Tibial artery (tissue), 4 donors: ENCODE data around the gene SHOX.

ENCODE experiments used
- DNase-seq, 2 donors: peaks; one replicate each; pipeline ENCODE4 v3.0.0-alpha.2; 2019
- H3K27ac ChIP-seq, 2 donors: fragments of 200-600 bp; sonication (generic) in 1 of 2; 1 replicate in 1 of 2; 2 replicates in 1 of 2; pipeline ENCODE4 v1.5.1; 2018 to 2019; ENCODE audit warnings: mild to moderate bottlenecking in 1 of 2
- H3K27me3 ChIP-seq, 2 donors: fragments of 200-600 bp; sonication (generic) in 1 of 2; one replicate each; pipeline versions ENCODE4 v1.5.1 to v1.6.0; 2016 to 2019
- H3K36me3 ChIP-seq, 3 donors: fragments of 200-600 bp; sonication (generic) in 2 of 3; one replicate each; pipeline ENCODE4 v1.5.1; 2016 to 2019; ENCODE audit warnings: mild to moderate bottlenecking in 2 of 3
- H3K4me1 ChIP-seq, 4 donors: fragments of 200-600 bp; sonication (generic) in 2 of 4; 1 replicate in 3 of 4; 2 replicates in 1 of 4; pipeline ENCODE4 v1.5.1; 2016 to 2019
- H3K4me3 ChIP-seq, 2 donors: fragments of 200-600 bp; sonication (generic) in 1 of 2; 1 replicate in 1 of 2; 2 replicates in 1 of 2; pipeline ENCODE4 v1.5.1; 2018 to 2019; ENCODE audit warnings: mild to moderate bottlenecking in 2 of 2
- H3K9me3 ChIP-seq, 3 donors: fragments of 200-600 bp; sonication (generic) in 1 of 3; one replicate each; pipeline ENCODE4 v1.5.1; 2016 to 2019
- CTCF ChIP-seq, 2 experiments: fragments of 200-600 bp in 1 of 2; fragments of 450-650 bp in 1 of 2; IDR thresholded peaks; one replicate each; pipeline ENCODE4 v1.5.1; 2017 to 2019; ENCODE audit warnings: antibody characterized with exemption in 2 of 2, mild to moderate bottlenecking in 1 of 2, moderate library complexity in 1 of 2
- intact Hi-C: fragments of 100-400 bp; cut with DNase I; formaldehyde crosslinking; loops from one replicate; pipeline ENCODE4 v1.15.0; 2023; ENCODE audit warnings: low total_unique reads

The SHOX gene

GRCh38 chrX:642436-643240, 12.0 kb downstream of the SHOX start:
- no peak for DNase-seq

GRCh38 chrX:643241-643595, 12.6 kb downstream of the SHOX start:
- Histone ChIP-seq H3K36me3 (no peaks in the 10 kb centered on the region), H3K27me3 (peaks cover 0 to 63% of the 10 kb centered on the region in 2 donors), H3K4me1 (peaks cover 0 to 10% (median 4%) of the 10 kb centered on the region in 4 donors), H3K9me3 (no peaks in the 10 kb centered on the region), H3K4me3 (no peak overlapping the region), H3K27ac (no peak overlapping the region)
- TF ChIP-seq CTCF (IDR thresholded peaks at IDR 0.05), result no peak
- no peak for DNase-seq
- intact Hi-C loops, result no loop called here

More at GRCh38 chrX:642436-643240, 12.0 kb downstream of the SHOX start:
- no peaks in the 10 kb centered on the region for H3K9me3 ChIP-seq
- H3K27ac ChIP-seq, result no peak overlapping the region
- H3K27me3 ChIP-seq, result peaks cover 0 to 69% of the 10 kb centered on the region in 2 donors
- intact Hi-C loops, result no loop called here
- H3K36me3 ChIP-seq, result no peaks in the 10 kb centered on the region
- no peak for TF ChIP-seq CTCF (IDR thresholded peaks at IDR 0.05)
- peaks cover 0 to 10% (median 4%) of the 10 kb centered on the region in 4 donors for H3K4me1 ChIP-seq
- H3K4me3 ChIP-seq, result no peak overlapping the region

GRCh38 chrX:643911-644303, 13.3 kb downstream of the SHOX start:
- H3K9me3 ChIP-seq, result no peaks in the 10 kb centered on the region
- H3K27ac ChIP-seq, result no peak overlapping the region
- intact Hi-C loops, result no loop called here
- no peaks in the 10 kb centered on the region for H3K36me3 ChIP-seq
- H3K4me1 ChIP-seq, result peaks cover 0 to 10% (median 4%) of the 10 kb centered on the region in 4 donors
- no peak for DNase-seq
- no peak for TF ChIP-seq CTCF (IDR thresholded peaks at IDR 0.05)
- peaks cover 0 to 56% of the 10 kb centered on the region in 2 donors for H3K27me3 ChIP-seq
- no peak overlapping the region for H3K4me3 ChIP-seq

- Histone ChIP-seq H3K4me1 (peaks cover 0 to 10% (median 4%) of the 10 kb centered on the region in 4 donors), H3K36me3 (no peaks in the 10 kb centered on the region), H3K9me3 (no peaks in the 10 kb centered on the region), H3K27me3 (peaks cover 0 to 52% of the 10 kb centered on the region in 2 donors), H3K4me3 (no peak overlapping the region), H3K27ac (no peak overlapping the region)
- no peak for DNase-seq
- no peak for TF ChIP-seq CTCF (IDR thresholded peaks at IDR 0.05)
- intact Hi-C loops, result no loop called here
Observed at GRCh38 chrX:644304-645281, 14.0 kb downstream of the SHOX start.

- Histone ChIP-seq H3K36me3 (no peaks in the 10 kb centered on the region), H3K27ac (no peak overlapping the region), H3K27me3 (peaks cover 0 to 43% of the 10 kb centered on the region in 2 donors), H3K4me1 (peaks cover 0 to 10% (median 4%) of the 10 kb centered on the region in 4 donors), H3K9me3 (no peaks in the 10 kb centered on the region), H3K4me3 (no peak overlapping the region)
- intact Hi-C loops, result no loop called here
- TF ChIP-seq CTCF (IDR thresholded peaks at IDR 0.05), result no peak
- DNase-seq, result no peak
Observed at GRCh38 chrX:646228-646495, 15.6 kb downstream of the SHOX start.
